GM23338 (cell line): ENCODE measurements around the gene GOLGA1. TPM values are rescaled to one million over a fixed set of nuclear protein-coding genes. Genes with fewer than 3 reads are reported as not detected.

Experiments
- ATAC-seq: fragments of 200-7000 bp; cut with Tn5 transposase; 3 replicates; pipeline ENCODE4 v1.9.1; 2020
- DNase-seq: peaks from one replicate; pipeline ENCODE4 v3.0.0-alpha.2; 2015; ENCODE audit warnings: low spot score
- H2AFZ ChIP-seq: fragments of 200-600 bp; sonication (generic); 2 replicates; pipeline ENCODE4 v1.8.0; 2016; ENCODE audit warnings: antibody characterized with exemption, mild to moderate bottlenecking, moderate library complexity
- H3F3A ChIP-seq: fragments of 200-600 bp; sonication (generic); replicated peaks from 2 replicates; pipeline ENCODE4 v1.8.0; 2017; ENCODE audit warnings: antibody characterized with exemption, mixed run types, low read depth
- H3K27ac ChIP-seq: fragments of 200-600 bp; sonication (generic); 2 replicates; pipeline ENCODE4 v1.6.1; 2016; ENCODE audit warnings: low read depth
- H3K27me3 ChIP-seq: fragments of 200-600 bp; sonication (generic); 2 replicates; pipeline ENCODE4 v1.8.0; 2016; ENCODE audit warnings: mild to moderate bottlenecking, mixed run types, moderate library complexity; ENCODE audit not compliant: insufficient read depth
- H3K36me3 ChIP-seq: fragments of 200-600 bp; sonication (generic); 2 replicates; pipeline ENCODE4 v1.8.0; 2016; ENCODE audit warnings: mild to moderate bottlenecking; ENCODE audit not compliant: insufficient read depth
- H3K4me1 ChIP-seq: fragments of 200-600 bp; sonication (generic); 2 replicates; pipeline ENCODE4 v1.8.0; 2016; ENCODE audit warnings: mild to moderate bottlenecking, moderate library complexity; ENCODE audit not compliant: insufficient read depth
- H3K4me2 ChIP-seq: fragments of 200-600 bp; sonication (generic); 2 replicates; pipeline ENCODE4 v1.7.1; 2017; ENCODE audit warnings: mixed run types
- H3K4me3 ChIP-seq: fragments of 200-600 bp; sonication (generic); 2 replicates; pipeline ENCODE4 v1.6.1; 2016; ENCODE audit warnings: mixed run types
- H3K79me2 ChIP-seq: fragments of 200-600 bp; sonication (generic); replicated peaks from 2 replicates; pipeline ENCODE4 v1.8.0; 2017; ENCODE audit warnings: mild to moderate bottlenecking; ENCODE audit not compliant: insufficient read depth
- H3K9me2 ChIP-seq: fragments of 200-600 bp; sonication (generic); 2 replicates; pipeline ENCODE4 v1.8.0; 2017; ENCODE audit not compliant: insufficient read depth
- H4K20me1 ChIP-seq: fragments of 200-600 bp; sonication (generic); replicated peaks from 2 replicates; pipeline ENCODE4 v1.8.0; 2017; ENCODE audit warnings: mild to moderate bottlenecking; ENCODE audit not compliant: insufficient read depth
- H3K27ac Mint-ChIP-seq: 2 replicates; pipeline ENCODE4 v1.8.0; 2020; ENCODE audit warnings: inconsistent platforms, mild to moderate bottlenecking, moderate library complexity, mixed read lengths
- H3K27me3 Mint-ChIP-seq: 3 replicates; pipeline ENCODE4 v1.8.0; 2022; ENCODE audit warnings: low read depth, mild to moderate bottlenecking, moderate library complexity, mixed read lengths, inconsistent platforms; ENCODE audit not compliant: insufficient read depth, poor library complexity
- H3K36me3 Mint-ChIP-seq: 3 replicates; pipeline ENCODE4 v1.8.0; 2021; ENCODE audit warnings: low read depth, mild to moderate bottlenecking, inconsistent platforms, moderate library complexity, mixed read lengths
- H3K4me1 Mint-ChIP-seq: 3 replicates; pipeline ENCODE4 v1.8.0; 2020; ENCODE audit warnings: mild to moderate bottlenecking, inconsistent platforms, mixed read lengths
- H3K4me3 Mint-ChIP-seq: 3 replicates; pipeline ENCODE4 v1.8.0; 2021; ENCODE audit warnings: moderate library complexity, mild to moderate bottlenecking, inconsistent platforms, mixed read lengths
- H3K9me3 Mint-ChIP-seq: 3 replicates; pipeline ENCODE4 v1.8.0; 2020; ENCODE audit warnings: moderate library complexity, mild to moderate bottlenecking, inconsistent platforms, mixed read lengths
- JUNB ChIP-seq: IDR thresholded peaks from one replicate; pipeline ENCODE4 v1.6.1; 2016; ENCODE audit warnings: antibody characterized with exemption; ENCODE audit not compliant: unreplicated experiment
- REST ChIP-seq: IDR thresholded peaks from one replicate; pipeline ENCODE4 v1.6.1; 2018; ENCODE audit warnings: antibody characterized with exemption; ENCODE audit not compliant: unreplicated experiment
- polyA plus RNA-seq: library from polyadenylated mRNA; unstranded; fragments of >200 nt; fragmentation: Nextera tagmentation; extraction: Ambion mirVana; gene quantifications from 2 replicates; pipeline ENCODE4 v1.2.1, GENCODE V29; 2016
- total RNA-seq: library from RNA; depleted of rRNA; stranded (reverse); fragments of >200 nt; shearing (Covaris generic); gene quantifications from 2 replicates; pipeline ENCODE4 v1.2.3, GENCODE V29; 2014

GOLGA1 gene
- total and polyA plus RNA-seq, 2 experiments from 2014 or later, result 6.1 to 8.0 TPM

GRCh38 chr9:124843456-124844034 lies 97.3 kb downstream of the GOLGA1 start:
- H3K4me1 Mint-ChIP-seq, result peaks cover 13% of the 10 kb centered on the region

GRCh38 chr9:124841075-124841821 lies 99.6 kb downstream of the GOLGA1 start:
- H3K4me1 ChIP-seq, result no peaks in the 10 kb centered on the region
- H3K9me3 Mint-ChIP-seq, result no peaks in the 10 kb centered on the region
- H3K27me3 Mint-ChIP-seq, result peaks cover 2% of the 10 kb centered on the region
- peak overlapping the region; percentile 31; the same call in 1 of the 2 replicates for H3K27ac Mint-ChIP-seq
- H3K4me3 ChIP-seq, result no peak overlapping the region
- DNase-seq (no peak), ATAC-seq (no peak)
- no peak for TF ChIP-seq REST
- H3K27ac ChIP-seq, result 0 out of 2 replicates have a peak overlapping the region, but pooled peaks have one; percentile 6
- no peaks in the 10 kb centered on the region for H3K9me2 ChIP-seq
- H4K20me1 ChIP-seq, result no peaks in the 10 kb centered on the region
- H3K36me3 Mint-ChIP-seq, result no peaks in the 10 kb centered on the region
- peak overlapping the region; percentile 52; the same call in 1 of the 2 replicates for H2AFZ ChIP-seq
- H3K79me2 ChIP-seq, result no peaks in the 10 kb centered on the region
- H3K4me3 Mint-ChIP-seq, result no peak overlapping the region
- H3K36me3 ChIP-seq, result no peaks in the 10 kb centered on the region
- peaks cover 5% of the 10 kb centered on the region; the same call in 1 of the 2 replicates for H3F3A ChIP-seq
- H3K4me1 Mint-ChIP-seq, result peaks cover 13% of the 10 kb centered on the region
- H3K4me2 ChIP-seq, result no peak overlapping the region
- no peaks in the 10 kb centered on the region for H3K27me3 ChIP-seq

More at GRCh38 chr9:124843456-124844034, 97.3 kb downstream of the GOLGA1 start:
- H4K20me1 ChIP-seq, result no peaks in the 10 kb centered on the region
- no peaks in the 10 kb centered on the region for H3K4me1 ChIP-seq
- TF ChIP-seq JUNB (no peak), REST (no peak)
- H3K4me3 Mint-ChIP-seq, result no peak overlapping the region
- H3K9me3 Mint-ChIP-seq, result no peaks in the 10 kb centered on the region
- no peaks in the 10 kb centered on the region for H3K27me3 ChIP-seq
- no peak overlapping the region for H3K4me3 ChIP-seq
- H3F3A ChIP-seq, result peaks cover 5% of the 10 kb centered on the region; the same call in 1 of the 2 replicates
- no peaks in the 10 kb centered on the region for H3K9me2 ChIP-seq
- H2AFZ ChIP-seq, result no peak overlapping the region
- ATAC-seq, result no peak
- H3K27me3 Mint-ChIP-seq, result peaks cover 2% of the 10 kb centered on the region
- DNase-seq, result no peak
- no peaks in the 10 kb centered on the region for H3K36me3 ChIP-seq
- H3K36me3 Mint-ChIP-seq, result no peaks in the 10 kb centered on the region
- H3K27ac ChIP-seq, result no peak overlapping the region
- H3K4me2 ChIP-seq, result no peak overlapping the region
- no peak overlapping the region for H3K27ac Mint-ChIP-seq
- H3K79me2 ChIP-seq, result no peaks in the 10 kb centered on the region
